Umbilical cord (tissue), 2 donors: Measurements from ENCODE around the gene CLASP2. TPM values are rescaled to one million over a fixed set of nuclear protein-coding genes. Genes with fewer than 3 reads are reported as not detected.
A peak's percentile ranks its signal among the peaks of the same experiment; 100 is the strongest.
"Not testable (repeated sequence)": the region's sequence is repeated elsewhere in the genome, so short reads cannot be mapped to it uniquely, and the experiment has no call there.

Experiments
- DNase-seq: peaks from one replicate; pipeline ENCODE4 v3.0.0-alpha.2; 2015; ENCODE audit warnings: low spot score
- total RNA-seq: library from RNA; depleted of rRNA; stranded (reverse); fragments of >200 nt; gene quantifications from one replicate; pipeline ENCODE4 v1.2.3, GENCODE V29; 2014; ENCODE audit warnings: low replicate concordance; ENCODE audit not compliant: insufficient read depth

Gene CLASP2
- 92.0 TPM for total RNA-seq

DNA sequence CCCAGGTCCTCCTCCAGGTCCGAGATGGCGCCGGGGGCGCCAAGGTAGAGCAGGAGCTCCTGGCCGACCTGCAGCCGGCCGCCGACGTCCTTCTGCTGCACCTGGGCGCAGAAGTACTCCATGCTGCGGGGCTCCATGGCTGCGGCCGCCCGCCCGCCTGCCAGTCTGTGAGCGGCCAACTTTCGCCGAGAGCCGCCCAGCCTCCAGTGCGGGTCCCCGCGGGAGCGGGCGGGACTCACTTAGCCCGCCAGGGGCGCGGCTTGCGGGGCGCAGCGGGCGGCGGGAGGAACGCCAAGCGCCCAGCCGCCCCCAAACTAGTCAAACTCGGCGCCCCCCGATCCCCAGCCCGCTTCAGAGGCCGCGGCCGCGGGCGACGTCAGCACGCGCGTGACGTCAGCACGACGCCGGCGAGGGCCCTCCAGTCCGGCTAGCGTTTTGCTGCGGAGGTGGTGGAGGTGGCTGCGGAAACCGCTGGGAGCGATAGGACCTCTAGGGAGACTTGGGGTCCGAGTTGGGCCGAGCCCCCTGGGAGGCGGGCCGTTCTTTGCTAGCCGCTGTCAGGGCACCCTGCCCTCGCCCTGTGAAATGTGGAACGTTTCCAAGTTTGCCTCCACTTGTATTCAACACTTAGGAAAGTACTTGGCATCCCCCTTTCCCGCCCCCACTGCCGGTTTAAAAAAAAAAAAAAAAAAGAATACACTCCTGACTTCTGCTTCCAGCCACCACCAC, at the start of gene CLASP2:
Gene CLASP2, minus strand, starts transcription at position 389 of the 729 bp plus-strand sequence. Its CDS starts 252 bp downstream, at position 137.
- peak; percentile 91 for DNase-seq

DNA sequence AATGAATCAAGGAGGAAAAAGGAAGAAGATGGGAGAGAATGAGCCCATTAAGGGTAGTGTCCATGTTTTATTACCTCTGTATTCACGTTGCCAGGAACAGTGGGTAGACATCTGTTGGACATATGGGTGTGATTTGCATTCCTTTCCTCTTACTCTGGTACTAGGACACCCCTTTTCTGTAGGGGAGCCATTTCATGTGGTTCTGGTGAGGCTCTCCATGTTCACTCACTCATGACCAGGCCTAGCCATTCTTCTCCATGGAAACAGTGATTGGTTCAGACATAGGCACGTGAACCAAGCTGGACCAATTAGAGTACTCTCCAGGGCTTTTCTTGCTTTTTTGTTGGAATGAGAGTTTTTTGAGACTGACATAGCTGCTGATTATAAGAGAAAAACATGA, 40.8 kb upstream of the CLASP2 start:
- DNase-seq: no peak

DNA sequence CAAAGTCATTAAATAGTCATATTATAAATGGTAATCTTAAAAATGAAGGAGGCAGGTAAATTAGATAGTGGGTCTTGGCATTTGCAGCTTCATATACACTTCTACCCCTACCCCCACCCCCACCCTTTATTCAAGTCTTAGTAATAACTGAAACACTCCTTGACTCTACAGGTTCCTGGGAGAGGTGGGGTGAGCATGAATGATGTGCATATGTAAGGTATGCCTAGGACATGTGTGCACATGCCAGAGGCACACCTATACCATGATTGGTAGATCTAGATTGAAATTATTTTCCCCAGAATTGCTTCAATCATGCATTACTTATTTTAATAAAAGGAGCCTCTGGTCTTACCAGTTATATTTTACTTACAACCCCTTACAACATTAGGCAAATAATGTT, 40.2 kb upstream of the CLASP2 start:
- DNase-seq: no peak

DNA sequence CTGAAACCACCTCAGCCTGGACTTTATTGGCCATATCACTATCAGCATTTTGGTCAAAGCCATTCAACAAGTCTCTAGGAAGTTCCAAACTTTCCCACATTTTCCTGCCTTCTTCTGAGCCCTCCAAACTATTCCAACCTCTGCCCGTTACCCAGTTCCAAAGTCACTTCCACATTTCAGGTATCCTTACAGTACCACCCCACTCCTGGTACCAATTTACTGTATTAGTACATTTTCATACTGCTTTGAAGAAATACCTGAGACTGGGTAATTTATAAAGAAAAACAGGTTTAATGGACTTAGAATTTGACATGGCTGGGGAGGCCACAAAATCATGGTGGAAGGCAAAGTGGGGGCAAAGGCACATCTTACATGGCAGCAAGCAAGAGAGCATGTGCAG, 36.3 kb upstream of the CLASP2 start:
- not testable (repeated sequence) for DNase-seq

DNA sequence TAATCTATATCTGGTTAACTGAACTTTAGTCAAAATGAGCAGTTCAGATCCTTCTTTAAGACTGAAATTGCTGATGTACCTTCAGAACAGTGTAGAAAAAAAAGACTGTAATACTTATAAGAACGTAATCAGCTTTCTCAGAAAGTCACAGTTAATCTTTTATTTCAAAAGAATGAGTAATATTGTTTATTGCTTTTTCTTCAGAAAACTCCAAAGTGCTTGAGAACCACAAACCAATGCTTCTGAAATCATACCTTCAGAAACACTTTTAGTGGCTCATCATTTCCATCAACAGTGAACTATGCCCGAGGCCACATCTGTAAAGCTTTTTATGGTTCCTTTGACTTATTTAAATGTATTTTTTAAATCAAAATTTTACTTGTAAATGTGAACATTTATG, 33.3 kb upstream of the CLASP2 start:
- no peak for DNase-seq

DNA sequence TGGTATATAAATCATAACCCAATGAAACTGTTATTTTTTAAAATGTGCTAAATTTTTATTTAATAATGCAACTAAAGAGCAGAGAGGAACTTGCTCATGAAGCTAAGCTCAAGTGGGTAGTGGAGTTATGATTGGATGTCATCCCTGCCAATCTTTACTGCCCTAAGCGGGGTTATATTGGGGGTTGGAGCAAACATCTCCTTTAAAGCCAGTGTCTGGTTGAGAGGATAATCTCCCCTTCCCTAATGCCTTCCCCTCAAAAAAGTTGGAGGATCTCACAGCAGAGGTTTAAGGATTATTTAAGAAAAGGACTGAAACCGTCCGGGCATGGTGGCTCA, 32.1 kb upstream of the CLASP2 start:
- no peak for DNase-seq

DNA sequence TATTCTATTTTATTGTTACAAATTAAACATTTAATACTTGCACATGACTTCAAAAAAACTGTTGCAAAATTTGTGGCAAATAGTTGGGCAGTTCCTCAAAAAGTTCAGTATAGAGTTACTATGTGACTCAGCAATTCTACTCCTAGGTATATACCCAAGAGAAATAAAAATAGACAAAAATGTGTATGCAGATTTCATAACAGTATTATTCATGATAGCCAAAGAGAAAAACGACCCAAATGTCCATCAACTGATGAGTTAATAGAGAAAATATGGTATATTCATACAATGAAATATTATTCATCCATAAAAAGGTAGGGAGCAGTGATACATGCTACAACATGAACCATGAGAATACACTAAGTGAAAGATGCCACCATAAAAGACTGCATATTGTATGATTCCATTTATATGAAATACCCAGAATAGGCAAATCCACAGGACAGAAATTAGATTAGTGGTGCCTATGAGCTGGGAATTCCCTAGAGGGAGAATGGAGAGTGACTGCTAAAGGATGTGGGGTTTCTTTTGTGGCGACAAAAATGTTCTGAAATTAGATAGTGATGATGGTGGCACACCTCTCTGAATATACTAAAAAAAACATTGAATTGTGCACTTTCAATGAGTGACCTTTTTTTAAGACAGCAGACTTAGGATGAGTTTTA, 31.6 kb upstream of the CLASP2 start:
- DNase-seq: no peak

DNA sequence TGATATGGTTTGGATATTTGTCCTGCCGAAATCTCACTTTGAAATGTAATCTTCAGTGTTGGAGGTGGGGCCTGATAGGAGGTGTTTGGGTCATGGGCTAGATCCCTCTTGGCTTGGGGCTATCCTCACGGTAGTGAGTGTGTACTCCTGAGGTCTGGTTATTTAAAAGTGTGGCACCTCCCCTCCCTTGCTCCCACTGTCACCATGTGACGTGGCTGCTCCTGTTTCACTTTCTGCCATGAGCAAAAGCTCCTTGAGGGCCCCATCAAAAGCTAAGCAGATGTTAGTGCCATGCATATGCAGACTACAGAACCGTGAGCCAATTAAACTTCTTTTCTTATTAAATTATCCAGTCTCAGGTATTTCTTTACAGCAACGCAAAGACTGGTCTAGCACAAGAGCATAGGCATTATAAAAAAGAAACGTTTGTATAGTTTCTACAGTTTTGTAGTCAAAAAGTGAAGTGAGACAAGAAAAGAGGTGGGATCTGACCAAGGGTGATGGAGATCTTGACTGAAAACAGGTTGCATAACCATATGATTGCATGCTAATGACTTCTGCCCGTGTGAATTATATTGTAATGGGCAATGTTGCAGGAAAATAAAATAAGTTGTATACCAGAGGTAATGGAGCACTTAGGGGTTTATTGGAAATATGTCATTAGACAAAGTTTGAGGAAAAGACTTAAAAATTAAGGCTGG, 28.5 kb upstream of the CLASP2 start:
- no peak for DNase-seq

DNA sequence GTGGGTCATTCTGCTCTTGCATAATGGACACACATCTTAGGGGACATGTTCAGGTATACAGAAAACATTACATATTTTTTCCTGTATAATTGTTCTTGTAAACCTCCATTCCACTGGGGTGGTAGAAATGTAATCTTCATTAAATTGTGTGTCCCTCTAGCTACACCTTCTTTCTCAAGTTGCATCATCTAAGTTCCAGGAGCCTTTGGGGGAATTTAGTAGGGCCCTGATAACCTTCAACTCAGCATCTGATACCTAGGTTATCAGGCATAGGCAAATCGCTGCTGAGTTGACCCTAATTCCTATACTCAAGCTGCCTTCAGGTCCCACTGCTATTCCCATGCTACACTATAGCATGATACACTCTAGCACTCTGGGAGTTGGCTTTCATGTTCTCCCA, 19.1 kb upstream of the CLASP2 start:
- DNase-seq: no peak

DNA sequence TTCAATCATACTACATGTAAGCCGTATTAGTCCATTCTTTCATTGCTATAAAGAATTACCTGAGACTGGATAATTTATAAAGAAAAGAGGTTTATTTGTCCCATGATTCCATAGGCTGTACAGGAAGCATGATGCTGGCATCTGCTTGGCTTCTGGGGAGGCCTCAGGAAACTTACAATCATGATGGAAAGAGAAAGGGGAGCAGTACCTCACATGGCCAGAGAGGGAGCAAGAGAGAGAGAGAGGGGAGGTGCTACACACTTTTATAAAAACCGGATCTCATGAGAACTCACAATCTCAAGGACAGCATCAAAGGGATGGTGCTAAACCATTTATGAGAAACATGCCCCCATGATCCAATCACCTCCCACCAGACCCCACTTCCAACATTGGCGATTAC, 14.3 kb upstream of the CLASP2 start:
- DNase-seq: no peak

DNA sequence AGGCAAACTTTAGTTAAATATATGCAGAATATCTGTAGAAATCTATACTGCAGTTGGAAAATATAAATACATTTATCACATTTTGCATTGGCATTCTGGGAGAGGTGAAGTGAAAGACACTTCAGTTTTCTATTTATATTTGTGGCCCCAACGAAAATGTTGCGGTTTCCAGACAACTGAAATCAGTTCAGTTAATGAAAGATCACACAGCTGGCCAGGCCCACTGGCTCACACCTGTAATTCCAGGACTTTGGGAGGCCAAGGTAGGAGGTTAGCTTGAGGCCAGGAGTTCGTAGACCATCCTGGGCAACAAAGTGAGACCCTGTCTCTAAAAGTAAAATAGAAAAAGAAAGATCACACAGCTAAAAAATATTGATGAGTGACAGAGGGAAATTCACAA, 11.9 kb upstream of the CLASP2 start:
- DNase-seq: no peak

DNA sequence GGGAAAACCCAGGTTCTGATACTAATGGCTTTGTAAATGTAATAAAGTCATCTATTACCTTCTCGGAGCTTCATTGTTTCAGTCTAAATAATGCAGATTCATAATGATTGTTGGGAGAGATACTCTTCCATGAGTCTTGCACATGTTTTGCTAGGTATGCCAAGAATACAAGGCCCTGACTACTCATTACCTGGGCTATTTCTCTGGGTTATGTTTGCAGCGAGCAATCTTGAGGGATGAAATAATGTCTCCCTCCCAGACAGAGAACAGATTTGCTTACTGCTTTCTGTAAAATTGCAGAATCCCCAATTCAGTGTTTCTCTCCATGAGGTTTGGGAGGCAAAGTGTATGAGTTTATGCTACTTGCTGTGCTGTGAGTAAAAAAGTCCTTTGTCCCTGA, 6.2 kb upstream of the CLASP2 start:
- DNase-seq: no peak

DNA sequence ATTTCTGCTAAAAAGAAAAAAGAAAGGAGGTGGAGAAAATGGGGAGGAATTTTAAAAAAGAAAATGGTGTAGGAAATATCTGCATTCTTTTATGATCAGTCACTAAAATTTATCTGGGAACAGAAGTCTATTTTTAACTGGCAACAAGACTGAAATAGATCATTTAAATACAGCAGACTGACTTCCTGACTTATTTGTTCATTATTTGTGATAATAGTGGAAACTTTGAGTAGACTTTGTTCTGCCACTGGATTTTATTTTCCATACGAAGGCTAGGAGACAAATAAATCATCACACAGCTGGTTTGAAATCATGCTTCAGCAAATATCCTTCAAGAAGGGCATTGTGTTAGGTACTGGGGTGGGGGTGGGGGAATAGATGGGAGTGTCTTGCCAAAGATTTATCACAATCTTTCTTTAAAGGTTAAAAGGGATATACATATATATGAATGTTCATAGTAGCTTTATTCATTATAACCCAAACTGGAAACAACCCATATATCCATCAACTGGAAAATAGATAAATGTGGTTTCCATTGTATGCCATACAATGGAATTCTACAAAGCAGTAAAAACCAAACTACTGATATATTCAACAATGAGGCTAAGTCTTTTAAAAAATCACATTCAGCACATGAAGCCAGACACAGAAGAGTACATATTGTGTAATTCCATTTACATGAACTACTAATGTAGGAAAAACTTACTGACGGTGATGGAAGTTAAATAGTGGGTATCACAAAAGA, 4.7 kb upstream of the CLASP2 start:
- DNase-seq: peak; percentile 54

DNA sequence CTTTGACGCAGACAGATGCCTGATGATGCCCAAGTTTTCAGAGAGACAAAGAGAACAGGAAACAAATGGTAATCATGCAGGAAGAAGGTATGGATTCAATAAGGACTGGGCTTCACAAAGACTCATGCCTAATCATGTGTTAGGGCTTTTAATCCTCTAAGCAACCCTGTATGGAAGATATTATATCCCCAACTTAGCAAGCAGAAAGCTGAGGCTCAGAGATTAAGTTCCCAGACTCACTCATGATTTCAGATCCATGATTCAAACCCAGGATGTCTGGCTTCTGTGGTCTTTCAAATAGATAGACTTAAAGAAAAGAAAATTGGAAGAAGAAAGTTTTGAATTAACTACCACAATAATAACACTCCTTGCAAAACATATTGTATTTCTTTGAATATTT, 4.1 kb upstream of the CLASP2 start:
- DNase-seq: peak; percentile 14

DNA sequence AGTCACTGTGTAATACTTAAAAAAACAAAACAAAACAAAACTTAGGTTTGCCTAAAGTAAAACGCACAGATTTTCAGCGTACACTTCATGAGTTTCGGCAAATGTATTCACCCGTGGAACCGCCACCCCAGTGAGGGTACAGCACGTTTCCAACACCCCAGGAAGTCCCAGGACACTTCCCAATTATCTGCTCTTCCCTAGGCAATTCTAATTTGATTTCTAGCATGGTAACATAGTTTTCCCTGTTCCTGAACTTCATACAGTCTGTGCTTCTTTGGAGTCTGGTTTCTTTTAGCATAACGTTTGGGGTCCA, 497 bp upstream of the CLASP2 start:
- no peak for DNase-seq

DNA sequence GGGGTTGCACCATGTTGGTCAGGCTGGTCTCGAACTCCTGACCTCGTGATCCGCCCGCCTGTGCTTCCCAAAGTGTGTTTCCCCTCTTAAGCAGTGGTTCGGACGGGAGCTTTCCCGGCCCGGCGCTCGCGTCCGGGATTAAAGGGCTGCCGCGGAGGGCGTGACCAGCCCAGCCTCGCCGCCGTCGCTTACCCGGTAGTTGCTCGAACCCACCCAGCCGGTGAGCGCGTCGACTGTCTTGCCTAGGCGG, 513 bp downstream of the CLASP2 start:
- DNase-seq: peak; percentile 71

DNA sequence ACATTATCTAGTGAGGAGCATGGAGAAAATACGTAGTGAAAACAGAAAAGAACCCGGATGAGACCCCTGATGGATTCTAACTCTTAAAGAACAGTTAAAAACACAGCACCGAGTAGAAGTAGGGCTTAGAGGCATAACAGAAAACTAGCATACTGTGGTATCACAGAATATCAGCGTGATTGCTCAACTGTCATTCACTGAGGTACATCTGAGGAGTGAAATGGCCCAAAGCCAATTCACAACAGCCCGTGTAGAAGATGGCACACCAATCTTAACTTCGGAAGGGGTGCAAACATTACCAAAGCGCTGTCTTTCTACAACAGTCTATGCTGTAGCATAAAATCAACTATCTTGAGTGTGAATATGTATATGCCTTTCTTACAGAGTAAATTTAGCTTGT, 1.8 kb downstream of the CLASP2 start:
- no peak for DNase-seq

DNA sequence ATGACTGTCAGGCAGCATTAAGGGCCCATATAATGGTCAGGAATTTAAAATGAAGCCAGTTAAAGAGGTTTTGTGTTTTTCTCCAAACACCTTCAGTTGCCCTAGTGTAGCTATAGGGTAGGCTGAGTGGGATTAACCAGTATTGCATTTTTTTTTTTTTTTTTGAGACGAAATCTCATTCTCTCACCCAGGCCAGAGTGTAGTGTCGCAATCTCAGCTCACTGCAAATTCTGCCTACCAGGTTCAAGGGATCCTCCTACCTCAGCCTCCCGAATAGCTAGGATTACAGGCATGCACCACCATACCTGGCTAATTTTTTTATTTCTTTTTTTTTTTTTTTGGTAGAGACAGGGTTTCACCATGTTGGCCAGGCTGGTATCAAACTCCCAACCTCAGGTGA, 7.0 kb downstream of the CLASP2 start:
- no peak for DNase-seq

DNA sequence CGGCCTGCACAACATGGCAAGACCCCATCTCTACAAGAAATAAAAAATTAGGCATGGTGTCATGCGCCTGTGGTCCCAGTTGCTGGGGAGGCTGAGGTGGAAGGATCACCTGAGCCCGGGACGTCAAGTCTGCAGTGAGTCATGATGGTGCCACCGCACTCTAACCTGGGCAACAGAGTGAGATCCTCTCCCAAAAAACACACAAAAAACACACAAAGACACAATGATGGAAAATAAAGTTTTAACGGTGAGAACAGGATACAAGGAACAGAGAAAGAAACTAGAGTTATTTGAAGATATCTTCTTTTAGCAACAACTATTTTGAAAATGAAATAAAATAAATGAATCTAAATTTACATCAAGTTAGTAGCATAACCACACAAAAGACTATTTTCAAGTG, 12.0 kb downstream of the CLASP2 start:
- DNase-seq: no peak

DNA sequence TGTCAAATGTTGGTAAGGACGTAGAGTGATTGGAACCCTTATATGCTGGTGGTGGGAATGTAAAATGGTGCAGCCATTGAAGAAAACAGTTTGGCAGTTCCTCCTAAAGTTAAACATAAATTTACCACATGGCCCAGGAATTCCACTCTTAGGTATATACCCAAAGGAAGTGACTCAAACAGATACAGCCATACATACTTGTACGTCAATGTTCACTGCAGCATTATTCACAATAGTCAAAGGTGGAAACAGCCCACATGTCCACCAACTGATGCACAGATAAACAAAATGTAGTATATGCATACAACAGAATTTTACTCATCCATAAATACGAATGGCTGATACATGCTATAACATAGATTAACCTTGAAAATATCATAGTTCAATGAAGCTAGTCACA, 13.2 kb downstream of the CLASP2 start:
- no peak for DNase-seq

DNA sequence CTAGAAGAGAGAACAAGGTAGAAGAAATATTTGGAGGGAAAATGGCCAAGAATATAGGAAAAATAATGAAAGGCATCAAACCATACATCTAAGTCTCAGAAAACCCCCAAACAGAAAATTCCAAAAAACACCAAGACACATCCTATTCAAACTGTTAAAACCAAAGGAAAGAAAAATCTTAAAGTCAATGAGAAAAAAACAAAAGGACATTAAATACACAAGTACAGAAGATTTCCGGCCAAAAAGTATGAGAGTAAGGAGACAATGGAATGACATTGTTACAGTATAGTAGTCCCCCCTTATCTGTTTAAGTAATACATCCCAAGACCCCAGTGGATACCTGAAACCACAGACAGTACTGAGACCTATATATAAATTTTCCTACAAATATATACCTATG, 18.8 kb downstream of the CLASP2 start:
- no peak for DNase-seq

DNA sequence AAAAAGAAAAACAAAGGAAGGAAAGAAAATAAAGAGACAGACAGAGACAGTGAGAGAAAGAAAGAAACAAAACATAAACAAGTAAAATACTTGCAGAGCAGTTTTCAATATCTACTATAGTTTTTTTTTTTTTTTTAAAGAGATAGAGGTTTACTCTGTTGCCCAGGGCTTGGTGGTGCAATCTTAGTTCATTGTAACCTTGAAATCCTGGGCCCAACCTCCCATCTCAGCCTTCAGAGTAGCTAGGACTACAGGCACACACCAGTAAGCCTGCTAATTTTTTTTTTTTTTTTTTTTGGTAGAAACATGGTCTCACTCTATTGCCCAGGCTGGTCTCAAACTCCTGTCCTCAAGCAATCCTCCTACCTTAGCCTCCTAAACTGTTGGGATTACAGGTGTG, 23.1 kb downstream of the CLASP2 start:
- no peak for DNase-seq

DNA sequence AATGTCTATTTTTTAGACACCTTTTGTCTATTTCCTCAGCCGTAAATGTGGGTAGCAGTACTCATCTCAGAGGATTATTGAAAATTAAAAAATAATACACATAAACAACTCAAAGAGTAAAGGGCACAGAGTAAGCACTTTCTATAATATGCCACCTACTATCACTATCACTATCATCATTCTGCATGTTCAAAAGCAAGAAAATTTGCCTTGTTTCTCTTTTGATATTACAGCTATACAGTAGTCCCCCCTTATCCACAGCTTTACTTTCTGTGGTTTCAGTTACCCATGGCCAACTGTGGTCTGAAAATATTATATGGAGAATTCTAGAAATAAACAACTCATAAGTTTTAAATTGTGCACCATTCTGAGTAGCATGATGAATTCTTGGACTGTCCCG, 27.7 kb downstream of the CLASP2 start:
- DNase-seq: no peak
